ENCODE measurements around the gene GABBR2. TPM values are rescaled to one million over a fixed set of nuclear protein-coding genes. Genes with fewer than 3 reads are reported as not detected.
A peak's percentile ranks its signal among the peaks of the same experiment; 100 is the strongest.

Gene GABBR2
- total RNA-seq, 1 donor = 0.27 TPM

GRCh38 chr9:98328770-98329169 lies 380.0 kb downstream of the GABBR2 start:
- DNase-seq (ENCODE audit: low read depth) = no peak
- no peak overlapping the region for H3K4me3 ChIP-seq (ENCODE audit: low read depth, low read length)
- no peak for TF ChIP-seq CTCF (IDR thresholded peaks at IDR 0.05; ENCODE audit: insufficient read depth, low read length)

DNA sequence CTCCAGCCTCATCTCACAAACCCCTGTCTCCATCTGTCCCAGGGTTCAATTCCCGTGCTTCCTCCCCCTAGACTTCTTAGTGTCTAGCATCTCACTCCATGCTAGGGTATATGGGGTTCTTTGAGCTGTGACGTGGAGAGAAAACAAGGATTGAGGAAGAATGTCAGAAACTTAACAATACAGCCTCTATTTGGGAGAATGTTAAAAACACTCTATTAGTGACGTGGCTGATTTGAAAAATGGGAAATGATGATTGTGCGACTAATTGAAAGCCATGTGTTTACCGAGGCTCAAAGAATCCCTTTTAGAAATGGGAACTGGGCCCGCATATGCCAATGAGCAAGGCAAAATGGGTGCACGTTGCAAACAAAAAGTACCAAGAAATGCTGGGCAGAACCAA lies 380.6 kb downstream of the GABBR2 start:
- no peak for TF ChIP-seq CTCF (IDR thresholded peaks at IDR 0.05; ENCODE audit: insufficient read depth, low read length)
- DNase-seq (ENCODE audit: low read depth) = no peak
- H3K4me3 ChIP-seq (ENCODE audit: low read depth, low read length) = no peak overlapping the region

GRCh38 chr9:98327249-98327561 lies 381.5 kb downstream of the GABBR2 start:
- DNase-seq (ENCODE audit: low read depth) = no peak
- H3K4me3 ChIP-seq (ENCODE audit: low read depth, low read length) = no peak overlapping the region
- TF ChIP-seq CTCF (IDR thresholded peaks at IDR 0.05; ENCODE audit: insufficient read depth, low read length) = no peak

GRCh38 chr9:98326459-98327248 lies 382.1 kb downstream of the GABBR2 start:
- TF ChIP-seq CTCF (IDR thresholded peaks at IDR 0.05; ENCODE audit: insufficient read depth, low read length) = no peak
- H3K4me3 ChIP-seq (ENCODE audit: low read depth, low read length) = no peak overlapping the region
- peak; percentile 54 for DNase-seq (ENCODE audit: low read depth)

GRCh38 chr9:98324801-98325200 lies 383.9 kb downstream of the GABBR2 start:
- no peak overlapping the region for H3K4me3 ChIP-seq (ENCODE audit: low read depth, low read length)
- DNase-seq (ENCODE audit: low read depth) = no peak
- no peak for TF ChIP-seq CTCF (IDR thresholded peaks at IDR 0.05; ENCODE audit: insufficient read depth, low read length)

DNA sequence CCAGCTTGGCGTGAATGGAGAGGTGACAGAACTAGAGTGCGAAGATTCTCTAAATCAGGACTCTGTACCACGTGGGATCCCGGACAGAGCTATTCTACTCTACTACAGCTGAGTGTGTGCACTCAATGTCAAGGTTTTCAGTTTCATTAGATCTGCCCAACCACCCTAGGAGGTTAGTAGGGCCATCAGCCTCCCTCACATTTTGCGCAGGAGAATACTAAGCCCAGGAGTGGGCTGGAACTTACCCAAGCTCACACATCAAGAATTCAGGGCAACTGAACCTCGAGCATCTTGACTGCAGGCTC lies 385.0 kb downstream of the GABBR2 start:
- H3K4me3 ChIP-seq (ENCODE audit: low read depth, low read length) = no peak overlapping the region
- no peak for TF ChIP-seq CTCF (IDR thresholded peaks at IDR 0.05; ENCODE audit: insufficient read depth, low read length)
- DNase-seq (ENCODE audit: low read depth) = no peak
